HEK293T (cell line): ENCODE measurements around the gene FTO.

Experiments used
- CTCF ChIA-PET: fragments of 350-600 bp; formaldehyde crosslinking; extraction: SDS; loops from one replicate; lab custom pipeline; 2021; ENCODE audit warnings: antibody characterized with exemption, inconsistent platforms; lab: Yijun Ruan, JAX
- POLR2A ChIA-PET: fragments of 350-600 bp; formaldehyde crosslinking; extraction: SDS; loops from one replicate; lab custom pipeline; 2020; ENCODE audit warnings: antibody characterized with exemption, inconsistent platforms; lab: Yijun Ruan, JAX
- DNase-seq: peaks from one replicate; pipeline ENCODE4 v3.0.0; 2012; ENCODE audit warnings: mixed read lengths; ENCODE audit errors: extremely low spot score
- ARNT ChIP-seq: fragments of 450-650 bp; IDR thresholded peaks from 2 replicates; pipeline ENCODE4 v1.6.1; 2017; ENCODE audit warnings: mild to moderate bottlenecking
- BHLHE40 ChIP-seq: fragments of 450-650 bp; IDR thresholded peaks from 2 replicates; pipeline ENCODE4 v1.6.1; 2016; ENCODE audit warnings: mild to moderate bottlenecking, moderate library complexity, borderline replicate concordance
- CTBP1 ChIP-seq: fragments of 450-650 bp; IDR thresholded peaks from 2 replicates; pipeline ENCODE4 v1.6.1; 2016; ENCODE audit warnings: borderline replicate concordance
- ELF4 ChIP-seq: fragments of 450-650 bp; IDR thresholded peaks from 2 replicates; pipeline ENCODE4 v1.6.1; 2017; ENCODE audit warnings: antibody characterized with exemption
- FOXA1 ChIP-seq: fragments of 450-650 bp; IDR thresholded peaks from 2 replicates; pipeline ENCODE4 v1.6.1; 2016; ENCODE audit warnings: mild to moderate bottlenecking
- FOXK2 ChIP-seq: fragments of 450-650 bp; IDR thresholded peaks from 2 replicates; pipeline ENCODE4 v1.6.1; 2016; ENCODE audit warnings: mild to moderate bottlenecking
- FOXM1 ChIP-seq: fragments of 450-650 bp; IDR thresholded peaks from 2 replicates; pipeline ENCODE4 v1.6.1; 2017; ENCODE audit warnings: mild to moderate bottlenecking, borderline replicate concordance
- HDGF ChIP-seq: fragments of 450-650 bp; IDR thresholded peaks from 2 replicates; pipeline ENCODE4 v1.6.1; 2017; ENCODE audit warnings: antibody characterized with exemption, borderline replicate concordance
- L3MBTL2 ChIP-seq: fragments of 450-650 bp; conservative IDR thresholded peaks from 2 replicates; pipeline ENCODE4 v1.6.1; 2016; ENCODE audit warnings: mild to moderate bottlenecking
- LEF1 ChIP-seq: fragments of 450-650 bp; IDR thresholded peaks from 2 replicates; pipeline ENCODE4 v1.6.1; 2017; ENCODE audit warnings: mild to moderate bottlenecking, borderline replicate concordance
- NFRKB ChIP-seq: fragments of 450-650 bp; IDR thresholded peaks from 2 replicates; pipeline ENCODE4 v1.6.1; 2016; ENCODE audit warnings: mild to moderate bottlenecking, moderate library complexity
- PKNOX1 ChIP-seq: fragments of 450-650 bp; IDR thresholded peaks from 2 replicates; pipeline ENCODE4 v1.6.1; 2016
- SP1 ChIP-seq: fragments of 450-650 bp; IDR thresholded peaks from 2 replicates; pipeline ENCODE4 v1.6.1; 2017
- SUZ12 ChIP-seq: fragments of 450-650 bp; IDR thresholded peaks from 2 replicates; pipeline ENCODE4 v1.6.1; 2016; ENCODE audit warnings: mild to moderate bottlenecking
- TARDBP ChIP-seq: fragments of 450-650 bp; IDR thresholded peaks from 2 replicates; pipeline ENCODE4 v1.6.1; 2016
- ZNF384 ChIP-seq: fragments of 450-650 bp; IDR thresholded peaks from 2 replicates; pipeline ENCODE4 v1.6.1; 2016

FTO gene

GRCh38 chr16:53936052-53936451, 232.1 kb downstream of the FTO start:
- TF ChIP-seq FOXM1 (no peak), CTBP1 (no peak), LEF1 (no peak), L3MBTL2 (no peak), FOXK2 (no peak), PKNOX1 (no peak), ELF4 (no peak), BHLHE40 (no peak), HDGF (no peak), FOXA1 (no peak), SUZ12 (no peak), NFRKB (no peak), SP1 (no peak)
- ChIA-PET POLR2A (no interaction called here), CTCF (no interaction called here)
- no peak for DNase-seq

GRCh38 chr16:53936529-53936928, 232.6 kb downstream of the FTO start:
- TF ChIP-seq SP1 (no peak), HDGF (no peak), FOXM1 (no peak), TARDBP (no peak), L3MBTL2 (no peak), CTBP1 (no peak), BHLHE40 (no peak), LEF1 (no peak), ARNT (no peak), ELF4 (no peak), FOXK2 (no peak), SUZ12 (no peak), PKNOX1 (no peak), ZNF384 (no peak)
- DNase-seq: no peak
- ChIA-PET POLR2A (no interaction called here), CTCF (no interaction called here)

DNA sequence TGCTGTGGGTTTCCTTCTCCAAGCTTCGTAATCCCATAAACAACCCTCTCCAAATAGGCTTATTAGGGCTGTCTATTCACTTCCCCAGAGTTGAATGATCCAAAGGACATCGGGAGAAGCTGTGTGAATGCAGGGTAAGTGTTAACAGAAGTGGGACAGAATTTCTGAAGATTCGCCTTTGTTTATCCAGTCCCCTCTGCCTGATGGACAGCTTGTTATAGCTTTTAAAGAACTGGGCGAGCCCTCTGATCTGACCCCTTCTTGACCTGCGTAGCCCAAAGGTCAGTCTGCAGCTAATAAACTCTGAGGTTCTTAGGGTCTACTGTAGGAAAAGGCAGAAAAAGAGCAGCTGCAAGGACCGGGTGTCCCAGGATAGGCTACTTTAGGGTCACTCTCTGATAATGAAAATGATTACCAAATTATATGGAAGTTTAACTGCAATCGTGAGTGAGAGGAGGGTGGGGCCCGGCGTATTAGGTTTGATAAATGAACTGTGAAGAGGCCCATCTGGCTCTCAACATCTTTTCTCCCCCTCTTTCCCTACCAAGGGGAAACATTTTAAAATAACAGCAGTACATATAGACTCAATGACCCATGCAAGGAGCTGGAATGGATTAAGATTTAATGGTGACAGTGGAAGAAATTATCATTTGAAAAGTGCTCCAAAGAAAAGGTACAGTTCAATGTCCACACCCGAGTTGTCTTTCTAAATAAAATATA, 233.4 kb downstream of the FTO start:
- ChIA-PET POLR2A (no interaction called here), CTCF (interaction anchor here (0.6 kb wide), 1 partner anchor 8 kb away, joined by 3 read pairs; no protein-coding TSS in a partner anchor)
- no peak for TF ChIP-seq FOXK2
- TF ChIP-seq NFRKB: no peak
- no peak for TF ChIP-seq ARNT
- no peak for TF ChIP-seq CTBP1
- no peak for TF ChIP-seq TARDBP
- TF ChIP-seq HDGF: no peak
- TF ChIP-seq SUZ12: no peak
- no peak for DNase-seq

DNA sequence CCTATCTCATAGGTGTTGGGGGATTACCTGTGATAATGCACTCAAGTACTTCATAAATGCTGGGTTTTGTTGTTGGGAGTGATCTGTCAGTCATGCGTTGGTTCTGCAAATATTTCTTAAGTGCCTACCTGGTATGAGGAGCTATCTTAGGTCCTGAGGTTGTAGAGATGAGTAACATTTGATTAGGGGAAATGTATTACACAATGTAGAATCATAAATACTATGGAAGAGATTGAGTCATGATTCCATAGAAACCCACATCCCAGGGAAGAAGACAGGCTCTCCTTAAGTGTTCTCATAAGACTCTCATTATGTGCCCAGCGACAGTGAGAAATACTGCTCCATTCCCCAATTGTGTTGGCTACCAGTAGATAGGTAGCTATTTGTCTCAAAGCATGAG, 240.1 kb downstream of the FTO start:
- no peak for TF ChIP-seq SUZ12
- no peak for TF ChIP-seq HDGF
- no peak for TF ChIP-seq FOXM1
- TF ChIP-seq ZNF384: no peak
- no peak for TF ChIP-seq PKNOX1
- TF ChIP-seq NFRKB: no peak
- no peak for TF ChIP-seq SP1
- TF ChIP-seq CTBP1: no peak
- TF ChIP-seq ELF4: no peak
- no peak for TF ChIP-seq ARNT
- TF ChIP-seq FOXK2: no peak
- POLR2A ChIA-PET: no interaction called here
- CTCF ChIA-PET: no interaction called here
- no peak for DNase-seq

DNA sequence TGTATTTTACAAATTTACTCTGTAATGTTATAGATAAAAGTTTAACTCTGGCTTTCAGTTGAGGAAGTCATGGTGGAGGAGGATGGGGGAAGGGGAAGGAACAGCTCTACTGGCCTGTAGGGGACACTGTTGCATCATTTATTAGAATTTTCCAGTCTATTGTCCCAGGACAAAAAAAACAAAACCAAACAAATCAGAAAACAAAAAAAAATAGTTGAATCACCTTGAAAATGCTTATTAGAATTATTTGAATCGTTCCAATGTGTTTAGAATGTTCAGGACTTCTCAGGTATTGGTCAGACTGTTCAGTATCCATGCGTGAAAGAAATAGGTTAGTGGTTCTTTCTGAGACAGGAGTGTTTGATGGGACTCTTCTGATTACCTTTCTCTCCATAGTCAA, 242.0 kb downstream of the FTO start:
- ChIA-PET CTCF (interaction anchor here (0.7 kb wide), 1 partner anchor 206 kb away, joined by 3 read pairs; no protein-coding TSS in a partner anchor), POLR2A (no interaction called here)
- no peak for DNase-seq
- TF ChIP-seq LEF1 (no peak), L3MBTL2 (no peak), SP1 (no peak), TARDBP (no peak), ZNF384 (peak; percentile 82), ARNT (no peak), CTBP1 (no peak), BHLHE40 (no peak), NFRKB (no peak)

GRCh38 chr16:53946746-53947386, 242.9 kb downstream of the FTO start:
- CTCF ChIA-PET: interaction anchor here (0.7 kb wide), 2 partner anchors 23 to 372 kb away, joined by 3 read pairs; no protein-coding TSS in a partner anchor
- TF ChIP-seq SUZ12 (no peak), FOXA1 (no peak), LEF1 (no peak)
- DNase-seq: no peak
- POLR2A ChIA-PET: no interaction called here
